Fibroblast of lung (primary cell): ENCODE data around the gene MFN2. TPM values are rescaled to one million over a fixed set of nuclear protein-coding genes. Genes with fewer than 3 reads are reported as not detected.
"Not testable (repeated sequence)": the region's sequence is repeated elsewhere in the genome, so short reads cannot be mapped to it uniquely, and the experiment has no call there.

Experiments
- DNase-seq, 2 donors: peaks; one replicate each; pipeline versions ENCODE4 v3.0.0 to v3.0.0-alpha.2; 2010; ENCODE audit warnings: low read depth in 2 of 2
- H2AFZ ChIP-seq: 2 replicates; pipeline ENCODE4 v1.5.1; 2012; ENCODE audit warnings: low read length, control low read depth, inconsistent platforms
- H3K27ac ChIP-seq: 2 replicates; pipeline ENCODE4 v1.5.1; 2011; ENCODE audit warnings: low read length, control low read depth; ENCODE audit not compliant: insufficient read depth
- H3K27me3 ChIP-seq: 2 replicates; pipeline ENCODE4 v1.5.1; 2011; ENCODE audit warnings: mild to moderate bottlenecking, low read length; ENCODE audit not compliant: control insufficient read depth, insufficient read depth
- H3K36me3 ChIP-seq: 2 replicates; pipeline ENCODE4 v1.5.1; 2011; ENCODE audit warnings: low read length; ENCODE audit not compliant: control insufficient read depth, insufficient read depth
- H3K4me1 ChIP-seq: 2 replicates; pipeline ENCODE4 v1.5.1; 2011; ENCODE audit warnings: low read length; ENCODE audit not compliant: control insufficient read depth, insufficient read depth; ENCODE audit errors: extremely low read depth
- H3K4me2 ChIP-seq: 2 replicates; pipeline ENCODE4 v1.5.1; 2011; ENCODE audit warnings: low read length, control low read depth; ENCODE audit not compliant: insufficient read depth; ENCODE audit errors: extremely low read depth
- H3K4me3 ChIP-seq, 4 experiments: fragments of 200-600 bp in 1 of 4; sonication (generic) in 1 of 4; replicated peaks in 1 of 4; 2 replicates each; pipeline ENCODE4 v1.5.1; 2011 to 2016; ENCODE audit warnings: low read length in 4 of 4, low read depth in 3 of 4, mild to moderate bottlenecking in 3 of 4, control low read depth in 2 of 4, inconsistent platforms in 1 of 4, mixed read lengths in 1 of 4; ENCODE audit not compliant: insufficient read depth in 1 of 4; ENCODE audit errors: control extremely low read depth in 1 of 4
- H3K79me2 ChIP-seq: 2 replicates; pipeline ENCODE4 v1.5.1; 2012; ENCODE audit warnings: mild to moderate bottlenecking, low read length, inconsistent platforms; ENCODE audit not compliant: control insufficient read depth, insufficient read depth
- H3K9ac ChIP-seq: 2 replicates; pipeline ENCODE4 v1.5.1; 2011; ENCODE audit warnings: mild to moderate bottlenecking, low read length, control low read depth; ENCODE audit not compliant: insufficient read depth
- H3K9me3 ChIP-seq: 2 replicates; pipeline ENCODE4 v1.5.1; 2012; ENCODE audit warnings: low read depth, low read length; ENCODE audit not compliant: control insufficient read depth, insufficient read depth
- H4K20me1 ChIP-seq: 2 replicates; pipeline ENCODE4 v1.5.1; 2011; ENCODE audit warnings: low read length; ENCODE audit not compliant: control insufficient read depth, insufficient read depth; ENCODE audit errors: extremely low read depth
- CTCF ChIP-seq, 2 donors: IDR thresholded peaks in 1 of 2; conservative IDR thresholded peaks in 1 of 2; 1 replicate in 1 of 2; 2 replicates in 1 of 2; pipeline ENCODE4 v1.5.1; 2011 to 2012; ENCODE audit warnings: low read length in 2 of 2, control low read depth in 1 of 2, inconsistent platforms in 1 of 2, low read depth in 1 of 2, mild to moderate bottlenecking in 1 of 2
- EZH2 ChIP-seq: IDR thresholded peaks from 2 replicates; pipeline ENCODE4 v1.5.1; 2012; ENCODE audit warnings: low read length, control low read depth, mild to moderate bottlenecking; ENCODE audit errors: missing control alignments
- polyA plus RNA-seq, 2 donors: library from polyadenylated mRNA; depleted of rRNA in 1 of 2; stranded (reverse) in 1 of 2; unstranded in 1 of 2; fragments of >200 nt; gene quantifications; 2 replicates each; pipeline ENCODE4 v1.2.1, GENCODE V29; 2011 to 2012; ENCODE audit warnings: missing spikeins in 1 of 2
- total RNA-seq: library from RNA; depleted of rRNA; stranded (reverse); fragments of >200 nt; gene quantifications from 2 replicates; pipeline ENCODE4 v1.2.1, GENCODE V29; 2014

MFN2 gene
- total and polyA plus RNA-seq, 2 donors (not counting 1 experiment from before 2014, with no cell fraction given), result 50.6 to 52.5 TPM

- H3K36me3 ChIP-seq, result peaks cover 2% of the 10 kb centered on the region
- no peaks in the 10 kb centered on the region for H3K27me3 ChIP-seq
- H3K9me3 ChIP-seq, result no peaks in the 10 kb centered on the region
- H3K4me3 ChIP-seq, result no peak overlapping the region
- H3K9ac ChIP-seq, result no peak overlapping the region
- peaks cover 24% of the 10 kb centered on the region for H3K79me2 ChIP-seq
- H3K4me2 ChIP-seq, result no peak overlapping the region
- H3K4me1 ChIP-seq, result peaks cover 4% of the 10 kb centered on the region
- TF ChIP-seq EZH2 (no peak), CTCF (conservative IDR thresholded peaks at IDR 0.05 in 1 of 2, IDR thresholded peaks at IDR 0.05 in 1 of 2; ENCODE audit: low read depth in 1 of 2, low read length in 2 of 2) (no peak)
- DNase-seq, result no peak
- H3K27ac ChIP-seq, result no peak overlapping the region
- H4K20me1 ChIP-seq, result no peaks in the 10 kb centered on the region
- no peak overlapping the region for H2AFZ ChIP-seq
Observed at GRCh38 chr1:11938722-11939526, 41.3 kb upstream of the MFN2 start.

GRCh38 chr1:11939794-11940193 is 40.5 kb upstream of the MFN2 start:
- H3K79me2 ChIP-seq, result peaks cover 23% of the 10 kb centered on the region
- H3K9me3 ChIP-seq, H3K4me2 ChIP-seq, DNase-seq, H3K27me3 ChIP-seq, H3K27ac ChIP-seq, H3K9ac ChIP-seq, H2AFZ ChIP-seq, H3K4me1 ChIP-seq, H3K36me3 ChIP-seq, H4K20me1 ChIP-seq, H3K4me3 ChIP-seq: not testable (repeated sequence)

- H3K27me3 ChIP-seq, result no peaks in the 10 kb centered on the region
- H3K4me2 ChIP-seq, result no peak overlapping the region
- H3K4me3 ChIP-seq, result no peak overlapping the region
- H3K27ac ChIP-seq, result no peak overlapping the region
- TF ChIP-seq EZH2, result no peak
- peaks cover 5% of the 10 kb centered on the region for H3K36me3 ChIP-seq
- H4K20me1 ChIP-seq, result no peaks in the 10 kb centered on the region
- peak in 1 of 2 donors; percentile 31 for DNase-seq
- H3K9ac ChIP-seq, result no peak overlapping the region
- H3K79me2 ChIP-seq, result peaks cover 18% of the 10 kb centered on the region
- no peaks in the 10 kb centered on the region for H3K9me3 ChIP-seq
- H2AFZ ChIP-seq, result no peak overlapping the region
- peaks cover 3% of the 10 kb centered on the region for H3K4me1 ChIP-seq
Observed at GRCh38 chr1:11940260-11940921, 39.9 kb upstream of the MFN2 start.

GRCh38 chr1:11942280-11942679 is 38.0 kb upstream of the MFN2 start:
- Histone ChIP-seq H3K4me3 (no peak overlapping the region), H3K27me3 (no peaks in the 10 kb centered on the region), H3K79me2 (peaks cover 10% of the 10 kb centered on the region), H4K20me1 (no peaks in the 10 kb centered on the region), H3K36me3 (peaks cover 5% of the 10 kb centered on the region), H3K4me1 (peaks cover 3% of the 10 kb centered on the region), H3K9ac (no peak overlapping the region), H2AFZ (no peak overlapping the region), H3K4me2 (no peak overlapping the region), H3K27ac (no peak overlapping the region), H3K9me3 (no peaks in the 10 kb centered on the region)
- TF ChIP-seq EZH2 (no peak), CTCF (conservative IDR thresholded peaks at IDR 0.05 in 1 of 2, IDR thresholded peaks at IDR 0.05 in 1 of 2; ENCODE audit: low read depth in 1 of 2, low read length in 2 of 2) (no peak)
- no peak for DNase-seq
